ENCODE measurements around the gene CASKIN1.
"Not testable (repeated sequence)": the region's sequence is repeated elsewhere in the genome, so short reads cannot be mapped to it uniquely, and the experiment has no call there.

The CASKIN1 gene

GRCh38 chr16:2209258-2210008 lies 13.0 kb upstream of the CASKIN1 start:
- DNase-seq (ENCODE audit: low spot score), result no peak

GRCh38 chr16:2208772-2209171 lies 12.4 kb upstream of the CASKIN1 start:
- no peak for DNase-seq (ENCODE audit: low spot score)

- no peak for DNase-seq (ENCODE audit: low spot score)
Measured at GRCh38 chr16:2208308-2208707, 11.9 kb upstream of the CASKIN1 start.

- DNase-seq (ENCODE audit: low spot score), result no peak
Measured at GRCh38 chr16:2207872-2208271, 11.5 kb upstream of the CASKIN1 start.

GRCh38 chr16:2206780-2207433 lies 10.5 kb upstream of the CASKIN1 start:
- no peak for DNase-seq (ENCODE audit: low spot score)

- no peak for DNase-seq (ENCODE audit: low spot score)
Measured at GRCh38 chr16:2206420-2206779, 10.0 kb upstream of the CASKIN1 start.

- no peak for DNase-seq (ENCODE audit: low spot score)
Measured at GRCh38 chr16:2205967-2206313, 9.5 kb upstream of the CASKIN1 start.

- peak; percentile 98 for DNase-seq (ENCODE audit: low spot score)
Measured at GRCh38 chr16:2205104-2205966, 8.9 kb upstream of the CASKIN1 start, which contains the start of gene MLST8. MLST8 (plus strand) TSS chr16:2205454; CDS start chr16:2206086, 632 bp downstream.

GRCh38 chr16:2204416-2205103 lies 8.2 kb upstream of the CASKIN1 start:
- no peak for DNase-seq (ENCODE audit: low spot score)

- DNase-seq (ENCODE audit: low spot score), result not testable (repeated sequence)
Measured at GRCh38 chr16:2203119-2203688, 6.8 kb upstream of the CASKIN1 start.

GRCh38 chr16:2200313-2200712 lies 3.9 kb upstream of the CASKIN1 start:
- DNase-seq (ENCODE audit: low spot score), result no peak

GRCh38 chr16:2199621-2200139 lies 3.3 kb upstream of the CASKIN1 start:
- no peak for DNase-seq (ENCODE audit: low spot score)

GRCh38 chr16:2199095-2199494 lies 2.7 kb upstream of the CASKIN1 start:
- no peak for DNase-seq (ENCODE audit: low spot score)

GRCh38 chr16:2198283-2198682 lies 1.9 kb upstream of the CASKIN1 start:
- no peak for DNase-seq (ENCODE audit: low spot score)

- no peak for DNase-seq (ENCODE audit: low spot score)
Measured at GRCh38 chr16:2197765-2198164, 1.4 kb upstream of the CASKIN1 start.

- no peak for DNase-seq (ENCODE audit: low spot score)
Measured at GRCh38 chr16:2196981-2197511, 641 bp upstream of the CASKIN1 start.

- DNase-seq (ENCODE audit: low spot score), result no peak
Measured at GRCh38 chr16:2195322-2196161, 863 bp downstream of the CASKIN1 start.

GRCh38 chr16:2194852-2195321 lies 1.5 kb downstream of the CASKIN1 start:
- peak; percentile 90 for DNase-seq (ENCODE audit: low spot score)

GRCh38 chr16:2194166-2194834 lies 2.1 kb downstream of the CASKIN1 start:
- no peak for DNase-seq (ENCODE audit: low spot score)

- DNase-seq (ENCODE audit: low spot score), result no peak
Measured at GRCh38 chr16:2191446-2191706, 5.0 kb downstream of the CASKIN1 start.
